Mesenchymal stem cell (in vitro differentiated cells and primary cell): ENCODE data around the gene KCTD16.

Experiments
- DNase-seq: peaks from one replicate; pipeline ENCODE4 v3.0.0-alpha.2; 2013
- H2AFZ ChIP-seq: one replicate; pipeline ENCODE4 v1.6.1; 2013; ENCODE audit warnings: low read depth, mild to moderate bottlenecking, control low read depth, inconsistent platforms, low read length, moderate library complexity
- H2AK5ac ChIP-seq: 2 replicates; pipeline ENCODE4 v1.6.1; 2013; ENCODE audit warnings: low read length, moderate library complexity, mild to moderate bottlenecking, inconsistent platforms; ENCODE audit not compliant: severe bottlenecking
- H2BK120ac ChIP-seq: one replicate; pipeline ENCODE4 v1.6.1; 2013; ENCODE audit warnings: low read depth, mild to moderate bottlenecking, inconsistent platforms, low read length, moderate library complexity
- H2BK12ac ChIP-seq, 2 experiments: one replicate each; pipeline ENCODE4 v1.6.1; 2013; ENCODE audit warnings: inconsistent platforms in 2 of 2, low read length in 2 of 2, mild to moderate bottlenecking in 2 of 2, moderate library complexity in 2 of 2, control low read depth in 1 of 2
- H2BK15ac ChIP-seq: one replicate; pipeline ENCODE4 v1.6.1; 2013; ENCODE audit warnings: mild to moderate bottlenecking, low read depth, inconsistent platforms; ENCODE audit not compliant: poor library complexity, severe bottlenecking
- H2BK5ac ChIP-seq: 2 replicates; pipeline ENCODE4 v1.6.1; 2013; ENCODE audit warnings: low read depth, mild to moderate bottlenecking, low read length, control low read depth, inconsistent platforms; ENCODE audit not compliant: poor library complexity, severe bottlenecking
- H3K14ac ChIP-seq, 2 experiments: one replicate each; pipeline ENCODE4 v1.6.1; 2013; ENCODE audit warnings: inconsistent platforms in 2 of 2, low read length in 2 of 2, control low read depth in 1 of 2, mild to moderate bottlenecking in 1 of 2, moderate library complexity in 1 of 2
- H3K18ac ChIP-seq, 2 experiments: one replicate each; pipeline ENCODE4 v1.6.1; 2013; ENCODE audit warnings: inconsistent platforms in 2 of 2, low read length in 2 of 2, control low read depth in 1 of 2, low read depth in 1 of 2, mild to moderate bottlenecking in 1 of 2
- H3K23ac ChIP-seq, 2 experiments: one replicate each; pipeline ENCODE4 v1.6.1; 2013; ENCODE audit warnings: inconsistent platforms in 2 of 2, low read length in 2 of 2, mild to moderate bottlenecking in 2 of 2, moderate library complexity in 2 of 2, control low read depth in 1 of 2
- H3K27ac ChIP-seq: 2 replicates; pipeline ENCODE4 v1.5.1; 2013; ENCODE audit warnings: mild to moderate bottlenecking, moderate library complexity, low read length, control low read depth, inconsistent platforms; ENCODE audit not compliant: poor library complexity, severe bottlenecking
- H3K27me3 ChIP-seq, 2 experiments: 2 replicates each; pipeline versions ENCODE4 v1.6.1 to v1.7.0; 2013; ENCODE audit warnings: low read length in 2 of 2, mild to moderate bottlenecking in 2 of 2, moderate library complexity in 2 of 2, control low read depth in 1 of 2, inconsistent platforms in 1 of 2; ENCODE audit not compliant: control insufficient read depth in 1 of 2, insufficient read depth in 1 of 2
- H3K36me3 ChIP-seq, 2 experiments: 2 replicates each; pipeline versions ENCODE4 v1.6.1 to v1.7.0; 2013; ENCODE audit warnings: low read length in 2 of 2, control low read depth in 1 of 2, inconsistent platforms in 1 of 2, low read depth in 1 of 2, mild to moderate bottlenecking in 1 of 2; ENCODE audit not compliant: insufficient read depth in 2 of 2, control insufficient read depth in 1 of 2
- H3K4ac ChIP-seq, 2 experiments: one replicate each; pipeline ENCODE4 v1.6.1; 2013; ENCODE audit warnings: inconsistent platforms in 2 of 2, low read length in 2 of 2, mild to moderate bottlenecking in 2 of 2, moderate library complexity in 2 of 2, control low read depth in 1 of 2, low read depth in 1 of 2
- H3K4me1 ChIP-seq: 2 replicates; pipeline ENCODE4 v1.6.1; 2013; ENCODE audit warnings: low read depth, low read length, control low read depth; ENCODE audit not compliant: control insufficient read depth, insufficient read depth
- H3K4me2 ChIP-seq: 2 replicates; pipeline ENCODE4 v1.6.1; 2013; ENCODE audit warnings: low read length, mild to moderate bottlenecking, inconsistent platforms; ENCODE audit not compliant: poor library complexity, severe bottlenecking
- H3K4me3 ChIP-seq, 2 experiments: 2 replicates each; pipeline versions ENCODE4 v1.5.1 to v1.7.0; 2013; ENCODE audit warnings: low read length in 2 of 2, mild to moderate bottlenecking in 2 of 2, control low read depth in 1 of 2, low read depth in 1 of 2; ENCODE audit not compliant: insufficient read depth in 1 of 2
- H3K79me1 ChIP-seq: replicated peaks from 2 replicates; pipeline ENCODE4 v1.6.1; 2013; ENCODE audit warnings: mild to moderate bottlenecking, control low read depth, low read length, inconsistent platforms; ENCODE audit not compliant: poor library complexity, severe bottlenecking
- H3K9ac ChIP-seq: 2 replicates; pipeline ENCODE4 v1.7.0; 2013; ENCODE audit warnings: mild to moderate bottlenecking, low read length, moderate library complexity
- H3K9me3 ChIP-seq: 2 replicates; pipeline ENCODE4 v1.7.0; 2013; ENCODE audit warnings: mild to moderate bottlenecking, low read length; ENCODE audit not compliant: control insufficient read depth
- H4K8ac ChIP-seq: one replicate; pipeline ENCODE4 v1.6.1; 2013; ENCODE audit warnings: inconsistent platforms, mild to moderate bottlenecking, low read length, moderate library complexity
- H4K91ac ChIP-seq: one replicate; pipeline ENCODE4 v1.6.1; 2013; ENCODE audit warnings: mild to moderate bottlenecking, low read length, inconsistent platforms
- WGBS: methylation state at CpG from one replicate; pipeline ENCODE4 v1.1.7; 2013; ENCODE audit warnings: mixed read lengths; 5-methylcytosine and 5-hydroxymethylcytosine counted together

KCTD16 gene

GRCh38 chr5:144329681-144330080 is 159.0 kb downstream of the KCTD16 start:
- H3K14ac ChIP-seq = no peak overlapping the region
- no peak for DNase-seq
- no peak overlapping the region for H4K91ac ChIP-seq
- no peak overlapping the region for H2AK5ac ChIP-seq
- no peaks in the 10 kb centered on the region for H3K9me3 ChIP-seq
- H3K79me1 ChIP-seq = no peaks in the 10 kb centered on the region
- no peak overlapping the region for H2BK15ac ChIP-seq
- H3K4me2 ChIP-seq = no peak overlapping the region
- H3K27me3 ChIP-seq = no peaks in the 10 kb centered on the region
- H2AFZ ChIP-seq = no peak overlapping the region
- H3K4ac ChIP-seq = no peak overlapping the region
- no peak overlapping the region for H2BK5ac ChIP-seq
- no peak overlapping the region for H3K9ac ChIP-seq
- no peak overlapping the region for H2BK120ac ChIP-seq
- H4K8ac ChIP-seq = no peak overlapping the region
- no peak overlapping the region for H3K23ac ChIP-seq
- H3K18ac ChIP-seq = no peak overlapping the region
- no peak overlapping the region for H3K27ac ChIP-seq
- H3K36me3 ChIP-seq = no peaks in the 10 kb centered on the region
- no peak overlapping the region for H2BK12ac ChIP-seq
- no peak overlapping the region for H3K4me3 ChIP-seq
- H3K4me1 ChIP-seq = peaks cover 1% of the 10 kb centered on the region

- Histone ChIP-seq H2BK120ac (no peak overlapping the region), H3K18ac (no peak overlapping the region), H3K9ac (no peak overlapping the region), H2BK15ac (no peak overlapping the region), H3K14ac (no peak overlapping the region), H3K4me2 (no peak overlapping the region), H3K4me3 (no peak overlapping the region), H3K9me3 (no peaks in the 10 kb centered on the region), H2BK12ac (no peak overlapping the region), H3K27me3 (no peaks in the 10 kb centered on the region), H2AFZ (no peak overlapping the region), H4K91ac (no peak overlapping the region), H2BK5ac (no peak overlapping the region), H3K79me1 (no peaks in the 10 kb centered on the region), H3K4ac (no peak overlapping the region), H3K27ac (no peak overlapping the region), H2AK5ac (no peak overlapping the region), H3K23ac (no peak overlapping the region), H3K36me3 (no peaks in the 10 kb centered on the region), H4K8ac (no peak overlapping the region), H3K4me1 (peaks cover 1% of the 10 kb centered on the region)
- no peak for DNase-seq
Measured at GRCh38 chr5:144331361-144331760, 160.7 kb downstream of the KCTD16 start.

- Histone ChIP-seq H3K4me2 (no peak overlapping the region), H3K27ac (no peak overlapping the region), H2BK12ac (no peak overlapping the region), H3K79me1 (no peaks in the 10 kb centered on the region), H3K9me3 (no peaks in the 10 kb centered on the region), H3K4me3 (no peak overlapping the region), H3K18ac (no peak overlapping the region), H3K14ac (no peak overlapping the region), H3K27me3 (no peaks in the 10 kb centered on the region), H3K4me1 (peaks cover 1% of the 10 kb centered on the region), H2BK120ac (no peak overlapping the region), H4K8ac (no peak overlapping the region), H2AK5ac (no peak overlapping the region), H4K91ac (no peak overlapping the region), H3K9ac (no peak overlapping the region), H2BK15ac (no peak overlapping the region), H3K4ac (no peak overlapping the region), H3K23ac (no peak overlapping the region), H2BK5ac (no peak overlapping the region), H3K36me3 (no peaks in the 10 kb centered on the region), H2AFZ (no peak overlapping the region)
- no peak for DNase-seq
- 100% methylated on average over 1 of the region's 1 CpG for WGBS
Measured at GRCh38 chr5:144332265-144332664, 161.6 kb downstream of the KCTD16 start.

GRCh38 chr5:144333336-144333920 is 162.8 kb downstream of the KCTD16 start:
- peak overlapping the region in 1 of 2 experiments; percentile 32 for H3K4ac ChIP-seq
- no peaks in the 10 kb centered on the region for H3K9me3 ChIP-seq
- 100% methylated on average over 1 of the region's 1 CpG for WGBS
- no peak overlapping the region for H2BK120ac ChIP-seq
- no peak overlapping the region for H3K18ac ChIP-seq
- H2AK5ac ChIP-seq = no peak overlapping the region
- H3K4me2 ChIP-seq = no peak overlapping the region
- H3K36me3 ChIP-seq = no peaks in the 10 kb centered on the region
- H2AFZ ChIP-seq = peak overlapping the region; percentile 0
- H3K4me3 ChIP-seq = no peak overlapping the region
- H3K27ac ChIP-seq = no peak overlapping the region
- H3K4me1 ChIP-seq = peaks cover 1% of the 10 kb centered on the region
- H2BK15ac ChIP-seq = no peak overlapping the region
- H3K79me1 ChIP-seq = no peaks in the 10 kb centered on the region
- no peaks in the 10 kb centered on the region for H3K27me3 ChIP-seq
- no peak overlapping the region for H4K91ac ChIP-seq
- DNase-seq = no peak
- H3K14ac ChIP-seq = peak overlapping the region in 1 of 2 experiments; percentile 49
- no peak overlapping the region for H3K23ac ChIP-seq
- H2BK5ac ChIP-seq = no peak overlapping the region
- no peak overlapping the region for H2BK12ac ChIP-seq
- H4K8ac ChIP-seq = no peak overlapping the region
- H3K9ac ChIP-seq = peak overlapping the region; percentile 4
